Activated CD8-positive, alpha-beta memory T cell treated with anti-CD3 and anti-CD28 coated beads for 36 hours (primary cell): ENCODE measurements around the gene PRKCZ. TPM values are rescaled to one million over a fixed set of nuclear protein-coding genes. Genes with fewer than 3 reads are reported as not detected.

Experiments
- CTCF ChIA-PET: fragments of 350-600 bp; sonication (Branson Sonifier 250); formaldehyde crosslinking; loops from one replicate; lab custom pipeline; 2021; ENCODE audit warnings: antibody characterized with exemption; lab: Charles Lee
- POLR2A ChIA-PET: fragments of 350-600 bp; sonication (Branson Sonifier 250); formaldehyde crosslinking; loops from one replicate; lab custom pipeline; 2021; ENCODE audit warnings: antibody characterized with exemption; lab: Charles Lee
- total RNA-seq, 2 experiments: library from RNA; stranded (reverse); gene quantifications; one replicate each; pipeline ENCODE4 v1.2.3, GENCODE V29; 2021

Gene PRKCZ
- total RNA-seq, 2 experiments from 2014 or later = 12.6 to 13.2 TPM

- CTCF ChIA-PET = no interaction called here
These were observed 3.7 kb downstream of the PRKCZ start for GRCh38 chr1:2053784-2054376.

GRCh38 chr1:2054560-2054959 lies 4.3 kb downstream of the PRKCZ start:
- CTCF ChIA-PET = no interaction called here
- POLR2A ChIA-PET = no interaction called here

More at GRCh38 chr1:2053784-2054376, 3.7 kb downstream of the PRKCZ start:
- POLR2A ChIA-PET = no interaction called here

- ChIA-PET POLR2A (no interaction called here), CTCF (interaction anchor here (0.9 to 1.1 kb wide), 2 partner anchors 9 to 12 kb away, joined by 3 to 4 read pairs; no protein-coding TSS in a partner anchor)
These were observed 5.8 kb downstream of the PRKCZ start for GRCh38 chr1:2055911-2056575.

- ChIA-PET POLR2A (no interaction called here), CTCF (interaction anchor here (0.6 to 0.9 kb wide), 2 partner anchors 13 to 96 kb away, joined by 4 read pairs; no protein-coding TSS in a partner anchor)
These were observed 6.9 kb downstream of the PRKCZ start for GRCh38 chr1:2056955-2057590.

- CTCF ChIA-PET = interaction anchor here (1.0 kb wide), 1 partner anchor 15 kb away, joined by 3 read pairs; no protein-coding TSS in a partner anchor
- POLR2A ChIA-PET = no interaction called here
These were observed 9.2 kb downstream of the PRKCZ start for GRCh38 chr1:2059290-2059953.

- POLR2A ChIA-PET = no interaction called here
These were observed 9.9 kb downstream of the PRKCZ start for GRCh38 chr1:2060072-2060471.

GRCh38 chr1:2060535-2060934 lies 10.3 kb downstream of the PRKCZ start:
- POLR2A ChIA-PET = no interaction called here
- CTCF ChIA-PET = no interaction called here

More at GRCh38 chr1:2060072-2060471, 9.9 kb downstream of the PRKCZ start:
- CTCF ChIA-PET = no interaction called here

- ChIA-PET POLR2A (no interaction called here), CTCF (no interaction called here)
These were observed 11.0 kb downstream of the PRKCZ start for GRCh38 chr1:2061065-2061778.

- CTCF ChIA-PET = no interaction called here
These were observed 15.5 kb downstream of the PRKCZ start for GRCh38 chr1:2065699-2066098.

GRCh38 chr1:2067393-2067792 lies 17.2 kb downstream of the PRKCZ start:
- CTCF ChIA-PET = no interaction called here
- POLR2A ChIA-PET = no interaction called here

More at GRCh38 chr1:2065699-2066098, 15.5 kb downstream of the PRKCZ start:
- POLR2A ChIA-PET = interaction anchor here (0.5 kb wide), 1 partner anchor 9 kb away, joined by 3 read pairs; no protein-coding TSS in a partner anchor

GRCh38 chr1:2067981-2068380 lies 17.8 kb downstream of the PRKCZ start:
- ChIA-PET CTCF (no interaction called here), POLR2A (no interaction called here)

GRCh38 chr1:2068951-2069350 lies 18.7 kb downstream of the PRKCZ start:
- ChIA-PET CTCF (no interaction called here), POLR2A (no interaction called here)

GRCh38 chr1:2070016-2070415 lies 19.8 kb downstream of the PRKCZ start:
- ChIA-PET POLR2A (no interaction called here), CTCF (no interaction called here)

GRCh38 chr1:2070800-2071530 lies 20.8 kb downstream of the PRKCZ start:
- CTCF ChIA-PET = interaction anchor here (0.9 kb wide), 1 partner anchor 19 kb away, joined by 3 read pairs; no protein-coding TSS in a partner anchor

GRCh38 chr1:2072109-2072806 lies 22.0 kb downstream of the PRKCZ start:
- CTCF ChIA-PET = interaction anchor here (0.9 kb wide), 1 partner anchor 18 kb away, joined by 3 read pairs; no protein-coding TSS in a partner anchor
- POLR2A ChIA-PET = no interaction called here

More at GRCh38 chr1:2070800-2071530, 20.8 kb downstream of the PRKCZ start:
- POLR2A ChIA-PET = no interaction called here

- CTCF ChIA-PET = no interaction called here
- POLR2A ChIA-PET = no interaction called here
These were observed 22.7 kb downstream of the PRKCZ start for GRCh38 chr1:2072891-2073290.

- POLR2A ChIA-PET = no interaction called here
- CTCF ChIA-PET = no interaction called here
These were observed 23.4 kb downstream of the PRKCZ start for GRCh38 chr1:2073382-2074230.
